ENCODE measurements around the gene SDF2L1.

- no peak for TF ChIP-seq CTCF (IDR thresholded peaks at IDR 0.05)
- no peak for TF ChIP-seq POLR2A (IDR thresholded peaks at IDR 0.05)
These were observed 38.1 kb upstream of the SDF2L1 start for GRCh38 chr22:21603973-21604372.
